NT2/D1 (cell line): ENCODE data around the gene CACNA1S.

Experiments
- YY1 ChIP-seq: IDR thresholded peaks from 2 replicates; pipeline ENCODE4 v1.6.1; 2011; ENCODE audit not compliant: insufficient read length, insufficient read depth
- ZNF274 ChIP-seq: IDR thresholded peaks from 2 replicates; pipeline ENCODE4 v1.6.1; 2011; ENCODE audit warnings: mild to moderate bottlenecking, low read depth, low read length

GRCh38 chr1:201104141-201104540 is 8.1 kb downstream of the CACNA1S start:
- TF ChIP-seq YY1: no peak
- no peak for TF ChIP-seq ZNF274
